GM18858 (cell line): Measurements from ENCODE around the gene FSD2.
"Not testable (repeated sequence)": the region's sequence is repeated elsewhere in the genome, so short reads cannot be mapped to it uniquely, and the experiment has no call there.

ENCODE experiments used
- ATAC-seq: cut with Tn5 transposase; IDR thresholded peaks from one replicate; pipeline ENCODE4 v1.9.1; 2021; ENCODE audit not compliant: unreplicated experiment

Gene FSD2

GRCh38 chr15:82748315-82748714 lies 57.6 kb downstream of the FSD2 start:
- ATAC-seq: no peak

- ATAC-seq: no peak
Observed at GRCh38 chr15:82743810-82744209, 62.1 kb downstream of the FSD2 start.

- ATAC-seq: no peak
Observed at GRCh38 chr15:82742134-82742533, 63.7 kb downstream of the FSD2 start.

GRCh38 chr15:82739086-82739485 lies 66.8 kb downstream of the FSD2 start:
- no peak for ATAC-seq

- ATAC-seq: no peak
Observed at GRCh38 chr15:82737975-82738374, 67.9 kb downstream of the FSD2 start.

GRCh38 chr15:82731527-82731926 lies 74.3 kb downstream of the FSD2 start:
- no peak for ATAC-seq

- ATAC-seq: no peak
Observed at GRCh38 chr15:82730022-82730530, 75.8 kb downstream of the FSD2 start.

GRCh38 chr15:82726816-82727215 lies 79.1 kb downstream of the FSD2 start:
- ATAC-seq: no peak

- no peak for ATAC-seq
Observed at GRCh38 chr15:82715003-82715402, 90.9 kb downstream of the FSD2 start.

GRCh38 chr15:82714016-82714415 lies 91.9 kb downstream of the FSD2 start:
- no peak for ATAC-seq

GRCh38 chr15:82712036-82712435 lies 93.8 kb downstream of the FSD2 start:
- ATAC-seq: no peak

- ATAC-seq: no peak
Observed at GRCh38 chr15:82710926-82711490, 94.9 kb downstream of the FSD2 start.

- no peak for ATAC-seq
Observed at GRCh38 chr15:82710208-82710555, 95.7 kb downstream of the FSD2 start.

- peak; percentile 80 for ATAC-seq
Observed at GRCh38 chr15:82709421-82710207, 96.3 kb downstream of the FSD2 start, which contains the start of gene AP3B2. TSS of gene AP3B2 (minus strand) at chr15:82709875. CDS start at chr15:82709706, 169 bp downstream.

- no peak for ATAC-seq
Observed at GRCh38 chr15:82709081-82709420, 96.8 kb downstream of the FSD2 start.

- not testable (repeated sequence) for ATAC-seq
Observed at GRCh38 chr15:82705856-82706255, 100.0 kb downstream of the FSD2 start.
